Chondrocyte (in vitro differentiated cells): ENCODE results near the gene F2RL1. TPM values are rescaled to one million over a fixed set of nuclear protein-coding genes. Genes with fewer than 3 reads are reported as not detected.
A peak's percentile ranks its signal among the peaks of the same experiment; 100 is the strongest.

Source experiments
- DNase-seq: peaks from one replicate; pipeline ENCODE4 v3.0.0; 2021; ENCODE audit warnings: mixed read lengths, low spot score
- H3K27ac Mint-ChIP-seq: one replicate; pipeline ENCODE4 v1.8.0; 2021; ENCODE audit warnings: mild to moderate bottlenecking, moderate library complexity, mixed read lengths; ENCODE audit not compliant: unreplicated experiment
- H3K27me3 Mint-ChIP-seq: 2 replicates; pipeline ENCODE4 v1.8.0; 2021; ENCODE audit warnings: low read depth, mixed read lengths
- H3K36me3 Mint-ChIP-seq: 2 replicates; pipeline ENCODE4 v1.8.0; 2021; ENCODE audit warnings: low read depth, mixed read lengths
- H3K4me1 Mint-ChIP-seq: 2 replicates; pipeline ENCODE4 v1.8.0; 2021; ENCODE audit warnings: low read depth, mild to moderate bottlenecking, mixed read lengths
- H3K4me3 Mint-ChIP-seq: one replicate; pipeline ENCODE4 v1.8.0; 2021; ENCODE audit warnings: mild to moderate bottlenecking, moderate library complexity, mixed read lengths; ENCODE audit not compliant: unreplicated experiment
- H3K9me3 Mint-ChIP-seq: 2 replicates; pipeline ENCODE4 v1.8.0; 2021; ENCODE audit warnings: low read depth, mixed read lengths
- total RNA-seq: library from RNA; stranded (reverse); gene quantifications from 3 replicates; pipeline ENCODE4 v1.2.1, GENCODE V29; 2021
- TF ChIP-seq, protein P1 (sequence below): fragments of 200-600 bp; sonication (generic); IDR thresholded peaks from 2 replicates; pipeline ENCODE4 v1.5.0; 2021; ENCODE audit warnings: antibody characterized with exemption, mild to moderate bottlenecking, moderate library complexity

F2RL1 gene
- total RNA-seq, 1 donor from 2014 or later = 1.2 TPM

DNA sequence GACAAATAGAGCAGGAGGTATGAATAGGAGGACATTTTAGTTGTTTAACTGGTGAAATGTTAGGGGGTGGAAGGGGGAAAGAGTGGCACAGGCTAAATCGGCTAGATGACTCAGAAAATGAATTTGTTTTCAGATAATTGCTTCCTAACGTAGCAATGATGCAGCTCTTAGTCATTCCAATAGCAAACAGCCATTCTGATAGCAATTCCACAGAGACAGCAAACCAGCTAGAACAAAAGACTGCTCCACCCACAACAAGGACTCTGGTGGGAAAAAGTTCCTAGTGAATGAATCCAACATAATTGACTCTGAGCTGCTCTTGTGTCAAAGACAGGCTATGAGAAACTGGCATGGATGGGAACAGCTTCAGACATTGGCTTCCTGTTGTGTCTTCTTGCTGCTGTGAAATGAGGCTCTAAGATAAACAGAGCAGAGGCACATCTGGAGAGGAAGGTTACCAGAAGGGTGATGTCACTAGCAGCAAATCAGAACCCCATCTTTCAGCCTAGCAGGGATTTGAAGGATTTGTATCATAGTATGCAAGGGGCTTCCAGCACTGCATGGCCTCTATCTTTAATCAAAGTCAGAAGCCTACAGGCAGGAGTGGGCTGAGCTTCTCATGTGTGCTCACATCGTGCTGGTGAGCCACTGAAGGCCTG lies 28.1 kb upstream of the F2RL1 start:
- Mint-ChIP-seq H3K27ac (peak overlapping the region; percentile 92), H3K36me3 (no peaks in the 10 kb centered on the region), H3K27me3 (no peaks in the 10 kb centered on the region), H3K4me3 (no peak overlapping the region), H3K9me3 (no peaks in the 10 kb centered on the region), H3K4me1 (peaks cover 57% of the 10 kb centered on the region)
- TF ChIP-seq, protein P1, sequence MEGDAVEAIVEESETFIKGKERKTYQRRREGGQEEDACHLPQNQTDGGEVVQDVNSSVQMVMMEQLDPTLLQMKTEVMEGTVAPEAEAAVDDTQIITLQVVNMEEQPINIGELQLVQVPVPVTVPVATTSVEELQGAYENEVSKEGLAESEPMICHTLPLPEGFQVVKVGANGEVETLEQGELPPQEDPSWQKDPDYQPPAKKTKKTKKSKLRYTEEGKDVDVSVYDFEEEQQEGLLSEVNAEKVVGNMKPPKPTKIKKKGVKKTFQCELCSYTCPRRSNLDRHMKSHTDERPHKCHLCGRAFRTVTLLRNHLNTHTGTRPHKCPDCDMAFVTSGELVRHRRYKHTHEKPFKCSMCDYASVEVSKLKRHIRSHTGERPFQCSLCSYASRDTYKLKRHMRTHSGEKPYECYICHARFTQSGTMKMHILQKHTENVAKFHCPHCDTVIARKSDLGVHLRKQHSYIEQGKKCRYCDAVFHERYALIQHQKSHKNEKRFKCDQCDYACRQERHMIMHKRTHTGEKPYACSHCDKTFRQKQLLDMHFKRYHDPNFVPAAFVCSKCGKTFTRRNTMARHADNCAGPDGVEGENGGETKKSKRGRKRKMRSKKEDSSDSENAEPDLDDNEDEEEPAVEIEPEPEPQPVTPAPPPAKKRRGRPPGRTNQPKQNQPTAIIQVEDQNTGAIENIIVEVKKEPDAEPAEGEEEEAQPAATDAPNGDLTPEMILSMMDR = no peak
- no peak for DNase-seq

DNA sequence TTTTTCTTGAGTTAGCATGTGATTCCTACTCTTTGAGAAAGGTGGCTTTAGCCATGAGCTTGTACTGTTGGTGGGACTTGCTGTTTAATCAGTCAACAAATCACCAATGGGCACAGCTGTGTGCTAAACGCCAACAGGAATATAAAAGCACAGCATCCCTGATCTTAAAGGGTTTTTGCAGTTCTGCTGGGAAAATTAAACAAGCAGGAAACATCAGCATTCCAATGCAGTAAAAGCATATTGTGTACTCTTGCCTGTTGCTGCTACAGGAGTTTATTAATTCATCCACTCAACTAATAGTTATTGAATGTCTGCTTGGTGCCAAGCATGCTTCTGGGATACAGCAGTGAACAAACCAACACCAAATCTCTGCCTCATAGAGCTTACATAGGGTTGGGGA lies 27.4 kb upstream of the F2RL1 start:
- TF ChIP-seq, protein P1 = no peak
- Mint-ChIP-seq H3K36me3 (no peaks in the 10 kb centered on the region), H3K9me3 (no peaks in the 10 kb centered on the region), H3K4me3 (no peak overlapping the region), H3K4me1 (peaks cover 55% of the 10 kb centered on the region), H3K27ac (peak overlapping the region; percentile 92), H3K27me3 (no peaks in the 10 kb centered on the region)
- no peak for DNase-seq

DNA sequence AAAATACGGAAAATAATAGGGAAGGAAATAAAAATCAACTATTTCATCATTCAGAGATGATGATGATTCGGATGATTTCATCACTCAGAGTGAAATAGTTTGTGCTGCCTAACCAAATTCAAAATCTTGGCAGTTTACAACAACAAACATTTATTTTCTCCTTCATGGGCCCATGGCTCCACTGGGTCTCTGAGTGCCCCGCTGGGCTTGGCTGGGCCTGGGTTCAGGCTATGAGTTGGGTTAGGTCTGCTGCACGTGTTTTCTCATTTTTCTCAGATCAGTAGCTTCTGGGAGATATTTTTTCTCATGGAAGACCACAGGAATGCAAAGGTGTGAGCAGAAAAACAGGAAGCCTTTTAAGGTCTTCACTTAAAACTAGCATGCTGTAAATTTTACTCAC lies 24.0 kb upstream of the F2RL1 start:
- DNase-seq = no peak
- TF ChIP-seq, protein P1 = no peak
- Mint-ChIP-seq H3K27ac (peak overlapping the region; percentile 45), H3K4me3 (no peak overlapping the region), H3K36me3 (no peaks in the 10 kb centered on the region), H3K4me1 (peaks cover 28% of the 10 kb centered on the region), H3K27me3 (no peaks in the 10 kb centered on the region), H3K9me3 (no peaks in the 10 kb centered on the region)

DNA sequence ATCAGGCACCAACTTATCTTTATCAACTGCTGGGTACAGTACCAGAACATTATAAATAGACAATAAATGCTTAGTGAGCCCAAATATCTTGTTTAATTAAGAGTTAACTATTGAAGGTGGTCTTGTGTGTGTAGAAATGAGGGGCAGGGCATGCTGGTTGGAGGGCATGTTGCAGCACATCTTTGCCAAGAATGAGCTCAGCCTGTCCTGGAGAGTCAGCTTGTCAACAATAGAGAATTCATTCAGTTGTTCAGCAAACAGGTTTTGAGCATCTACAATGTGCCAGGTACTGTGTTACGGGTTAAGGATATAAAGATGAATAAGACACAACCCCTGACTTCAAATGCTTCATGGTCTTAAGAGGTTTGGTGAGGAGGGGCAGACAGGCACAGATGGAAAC lies 19.2 kb upstream of the F2RL1 start:
- H3K27me3 Mint-ChIP-seq = no peaks in the 10 kb centered on the region
- H3K36me3 Mint-ChIP-seq = no peaks in the 10 kb centered on the region
- H3K9me3 Mint-ChIP-seq = no peaks in the 10 kb centered on the region
- no peak overlapping the region for H3K27ac Mint-ChIP-seq
- DNase-seq = no peak
- TF ChIP-seq, protein P1 = no peak
- H3K4me3 Mint-ChIP-seq = no peak overlapping the region
- H3K4me1 Mint-ChIP-seq = peaks cover 19% of the 10 kb centered on the region

DNA sequence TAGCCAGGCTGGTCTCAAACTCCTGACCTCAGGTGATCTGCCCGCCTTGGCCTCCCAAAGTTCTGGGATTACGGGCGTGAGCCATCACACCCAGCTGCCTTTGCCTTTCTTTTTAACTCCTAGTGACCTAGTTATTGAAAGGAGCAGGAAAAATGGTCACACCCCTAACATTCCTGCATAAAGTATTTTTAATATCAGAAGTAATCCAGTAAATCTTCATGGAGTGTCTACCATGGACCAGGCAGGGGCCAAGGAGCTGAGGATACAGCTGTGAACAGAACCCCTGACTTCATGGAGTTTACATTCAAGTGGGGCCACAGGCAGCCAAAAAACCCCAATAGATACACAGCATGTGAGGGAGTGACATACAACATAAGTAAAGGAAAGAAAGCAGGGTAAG lies 18.3 kb upstream of the F2RL1 start:
- Mint-ChIP-seq H3K27me3 (no peaks in the 10 kb centered on the region), H3K4me3 (no peak overlapping the region), H3K4me1 (peaks cover 16% of the 10 kb centered on the region), H3K27ac (peak overlapping the region; percentile 61), H3K36me3 (no peaks in the 10 kb centered on the region), H3K9me3 (no peaks in the 10 kb centered on the region)
- no peak for DNase-seq
- TF ChIP-seq, protein P1 = no peak
